ENCODE results near the gene SMG5. TPM values are rescaled to one million over a fixed set of nuclear protein-coding genes. Genes with fewer than 3 reads are reported as not detected.

SMG5 gene
- total and polyA plus RNA-seq, 8 donors, result 49.5 to 71.1 (median 54.6) TPM

- intact Hi-C loops (cut with DNase I), result loop anchor here in 1 of 2 donors (5.0 kb wide), 1 partner anchor 89 kb away; no protein-coding TSS in a partner anchor
- DNase-seq (no peak), ATAC-seq (no peak)
- H3K9me3 ChIP-seq, result no peaks in the 10 kb centered on the region
- no peaks in the 10 kb centered on the region for H3K27me3 ChIP-seq
- no peak overlapping the region for H3K27ac ChIP-seq
- no peak for TF ChIP-seq CTCF (IDR thresholded peaks at IDR 0.05)
- H3K4me3 ChIP-seq, result no peak overlapping the region
- H3K36me3 ChIP-seq, result peaks cover 0 to 65% of the 10 kb centered on the region in 2 donors
- H3K4me1 ChIP-seq, result peaks cover 0 to 10% of the 10 kb centered on the region in 2 donors
Observed at GRCh38 chr1:156226782-156227181, 55.8 kb downstream of the SMG5 start.

GRCh38 chr1:156226116-156226538 lies 56.5 kb downstream of the SMG5 start:
- Histone ChIP-seq H3K4me1 (peaks cover 0 to 10% of the 10 kb centered on the region in 2 donors), H3K27me3 (no peaks in the 10 kb centered on the region), H3K4me3 (no peak overlapping the region), H3K36me3 (peaks cover 0 to 72% of the 10 kb centered on the region in 2 donors), H3K27ac (no peak overlapping the region), H3K9me3 (no peaks in the 10 kb centered on the region)
- DNase-seq (no peak), ATAC-seq (no peak)
- no peak for TF ChIP-seq CTCF (IDR thresholded peaks at IDR 0.05)
- intact Hi-C loops (cut with DNase I), result loop anchor here in 1 of 2 donors (5.0 kb wide), 1 partner anchor 89 kb away; no protein-coding TSS in a partner anchor

GRCh38 chr1:156225677-156226014 lies 57.0 kb downstream of the SMG5 start:
- DNase-seq, result no peak
- no peak overlapping the region for H3K4me3 ChIP-seq
- peaks cover 0 to 10% of the 10 kb centered on the region in 2 donors for H3K4me1 ChIP-seq
- peaks cover 0 to 77% of the 10 kb centered on the region in 2 donors for H3K36me3 ChIP-seq
- TF ChIP-seq CTCF (IDR thresholded peaks at IDR 0.05), result peak in 1 of 2 donors; percentile 17
- intact Hi-C loops (cut with DNase I), result loop anchor here in 1 of 2 donors (5.0 kb wide), 1 partner anchor 88 kb away; no protein-coding TSS in a partner anchor
- ATAC-seq, result no peak
- no peak overlapping the region for H3K27ac ChIP-seq
- no peaks in the 10 kb centered on the region for H3K9me3 ChIP-seq
- H3K27me3 ChIP-seq, result no peaks in the 10 kb centered on the region

- no peak for DNase-seq
- no peak for ATAC-seq
- Histone ChIP-seq H3K4me1 (peaks cover 11 to 35% of the 10 kb centered on the region in 2 donors), H3K4me3 (no peak overlapping the region), H3K9me3 (no peaks in the 10 kb centered on the region), H3K27me3 (no peaks in the 10 kb centered on the region), H3K36me3 (peaks cover 0 to 55% of the 10 kb centered on the region in 2 donors), H3K27ac (no peak overlapping the region)
- no peak for TF ChIP-seq CTCF (IDR thresholded peaks at IDR 0.05)
- intact Hi-C loops (cut with DNase I), result loop anchor here in 1 of 2 donors (5.0 kb wide), 2 partner anchors 75 to 130 kb away; no protein-coding TSS in a partner anchor
Observed at GRCh38 chr1:156221986-156222692, 60.5 kb downstream of the SMG5 start.

- ATAC-seq (no peak), DNase-seq (no peak)
- H3K4me3 ChIP-seq, result no peak overlapping the region
- H3K9me3 ChIP-seq, result no peaks in the 10 kb centered on the region
- peaks cover 0 to 47% of the 10 kb centered on the region in 2 donors for H3K36me3 ChIP-seq
- peaks cover 11 to 50% of the 10 kb centered on the region in 2 donors for H3K4me1 ChIP-seq
- TF ChIP-seq CTCF (IDR thresholded peaks at IDR 0.05), result no peak
- H3K27ac ChIP-seq, result no peak overlapping the region
- H3K27me3 ChIP-seq, result no peaks in the 10 kb centered on the region
- intact Hi-C loops (cut with DNase I), result loop anchor here in 1 of 2 donors (5.0 kb wide), 2 partner anchors 73 to 128 kb away; no protein-coding TSS in a partner anchor
Observed at GRCh38 chr1:156220226-156220625, 62.4 kb downstream of the SMG5 start.
